Adrenal gland (tissue), 12 donors: Measurements from ENCODE around the gene TSPEAR. TPM values are rescaled to one million over a fixed set of nuclear protein-coding genes. Genes with fewer than 3 reads are reported as not detected.

ENCODE experiments used
- DNase-seq, 7 donors: peaks; one replicate each; pipeline ENCODE4 v3.0.0-alpha.2; 2019 to 2020
- H3K27ac ChIP-seq, 5 donors: fragments of 200-600 bp; sonication (generic) in 4 of 5; 1 replicate in 3 of 5; 2 replicates in 2 of 5; pipeline versions ENCODE4 v1.5.1 to v1.8.0; 2016 to 2020; ENCODE audit warnings: mild to moderate bottlenecking in 1 of 5
- H3K27me3 ChIP-seq: fragments of 200-600 bp; 2 replicates; pipeline ENCODE4 v1.8.0; 2021
- H3K36me3 ChIP-seq, 2 donors: fragments of 200-600 bp; replicated peaks in 1 of 2; 1 replicate in 1 of 2; 2 replicates in 1 of 2; pipeline versions ENCODE4 v1.5.1 to v1.8.0; 2018 to 2022
- H3K4me1 ChIP-seq, 2 donors: fragments of 200-600 bp; replicated peaks in 1 of 2; 1 replicate in 1 of 2; 2 replicates in 1 of 2; pipeline versions ENCODE4 v1.5.1 to v1.8.0; 2018 to 2021
- H3K4me3 ChIP-seq, 4 donors: fragments of 200-600 bp; sonication (generic) in 3 of 4; one replicate each; pipeline ENCODE4 v1.5.1; 2016 to 2018
- H3K9me3 ChIP-seq, 3 donors: fragments of 200-600 bp; sonication (generic) in 1 of 3; replicated peaks in 1 of 3; 1 replicate in 2 of 3; 2 replicates in 1 of 3; pipeline versions ENCODE4 v1.5.1 to v1.8.0; 2016 to 2021
- CTCF ChIP-seq, 6 experiments: fragments of 450-650 bp in 4 of 6; fragments of 200-600 bp in 2 of 6; sonication (generic) in 1 of 6; IDR thresholded peaks; 1 replicate in 5 of 6; 2 replicates in 1 of 6; pipeline versions ENCODE4 v1.5.1 to v1.8.0; 2016 to 2021; ENCODE audit warnings: antibody characterized with exemption in 6 of 6, mild to moderate bottlenecking in 2 of 6, moderate library complexity in 1 of 6
- POLR2A ChIP-seq, 2 donors: fragments of 450-650 bp; IDR thresholded peaks; one replicate each; pipeline ENCODE4 v1.6.1; 2017; ENCODE audit warnings: antibody characterized with exemption in 2 of 2, mild to moderate bottlenecking in 2 of 2, moderate library complexity in 1 of 2
- WGBS, 4 donors: extraction: QIAGEN DNeasy Blood & Tissue Kit in 2 of 4; methylation state at CpG; one replicate each; pipeline versions ENCODE4 v1.1.5 to v1.1.7; 2013 to 2017; 5-methylcytosine and 5-hydroxymethylcytosine counted together
- intact Hi-C, 2 donors: fragments of 100-400 bp; cut with DNase I; formaldehyde crosslinking; loops; one replicate each; pipeline versions ENCODE4 v1.14.1 to v1.15.0; 2022 to 2023
- polyA plus RNA-seq, 3 donors: library from polyadenylated mRNA; stranded (reverse); fragments of 200-250 nt in 2 of 3; fragments of 350-450 nt in 1 of 3; fragmentation: Illumina TruSeq in 1 of 3; extraction: RNeasy Lipid Tissue Mini Kit (QIAGEN cat#74804) in 1 of 3; gene quantifications; one replicate each; pipeline ENCODE4 v1.2.3, GENCODE V29; 2013 to 2014
- total RNA-seq, 9 donors: library from RNA; depleted of rRNA in 4 of 9; stranded (reverse); fragments of >200 nt in 4 of 9; fragments of 120-200 nt in 1 of 9; fragmentation: NEBNext Ultra II Directional in 1 of 9; extraction: Animal tissue kit (Norgen Biotek cat#: 25700) in 1 of 9; gene quantifications; one replicate each; pipeline versions ENCODE4 v1.1.0 to v1.2.4, GENCODE V29; 2013 to 2023
- donor health status: healthy with polysubstance abuse.
- donor health status: Bipolar disorder and iron deficiency.
- donor health status: DM: yes; HTN: yes; CAD: no.
- donor health status: DM: no; HTN: no; CAD: no.
- donor health status: DM: no; HTN: no; CAD: no.
- donor health status: DM: yes; HTN: yes; CAD: no.

TSPEAR gene
- total and polyA plus RNA-seq, 12 donors, result not detected

- WGBS, 4 donors, result 74 to 89% (median 85%) methylated on average over 6 to 13 of the region's 13 CpGs
- no peak for DNase-seq
- intact Hi-C loops, result no loop called here
Observed at GRCh38 chr21:44516342-44516741, 195.0 kb downstream of the TSPEAR start.

GRCh38 chr21:44515359-44516165 lies 195.8 kb downstream of the TSPEAR start:
- Histone ChIP-seq H3K27me3 (no peaks in the 10 kb centered on the region), H3K4me3 (no peak overlapping the region), H3K27ac (no peak overlapping the region), H3K4me1 (no peaks in the 10 kb centered on the region), H3K36me3 (no peaks in the 10 kb centered on the region), H3K9me3 (no peaks in the 10 kb centered on the region)
- 77 to 85% (median 83%) methylated on average over 19 to 32 of the region's 32 CpGs for WGBS, 4 donors
- no peak for TF ChIP-seq POLR2A (IDR thresholded peaks at IDR 0.05)
- no peak for TF ChIP-seq CTCF (IDR thresholded peaks at IDR 0.05)
- DNase-seq, result no peak
- intact Hi-C loops, result no loop called here

More at GRCh38 chr21:44516342-44516741, 195.0 kb downstream of the TSPEAR start:
- Histone ChIP-seq H3K4me3 (no peak overlapping the region), H3K27ac (no peak overlapping the region), H3K9me3 (no peaks in the 10 kb centered on the region), H3K36me3 (no peaks in the 10 kb centered on the region), H3K4me1 (no peaks in the 10 kb centered on the region), H3K27me3 (no peaks in the 10 kb centered on the region)
- no peak for TF ChIP-seq POLR2A (IDR thresholded peaks at IDR 0.05)
- no peak for TF ChIP-seq CTCF (IDR thresholded peaks at IDR 0.05)

GRCh38 chr21:44514746-44515358 lies 196.5 kb downstream of the TSPEAR start:
- TF ChIP-seq POLR2A (IDR thresholded peaks at IDR 0.05), result no peak
- no peak for TF ChIP-seq CTCF (IDR thresholded peaks at IDR 0.05)
- intact Hi-C loops, result loop anchor here (5.0 kb wide), 1 partner anchor 277 kb away; no protein-coding TSS in a partner anchor
- Histone ChIP-seq H3K9me3 (no peaks in the 10 kb centered on the region), H3K27me3 (peaks cover 3% of the 10 kb centered on the region), H3K4me3 (no peak overlapping the region), H3K27ac (no peak overlapping the region), H3K4me1 (no peaks in the 10 kb centered on the region), H3K36me3 (no peaks in the 10 kb centered on the region)
- DNase-seq, result no peak
- WGBS, 4 donors, result 64 to 79% (median 71%) methylated on average over 10 to 11 of the region's 11 CpGs

DNA sequence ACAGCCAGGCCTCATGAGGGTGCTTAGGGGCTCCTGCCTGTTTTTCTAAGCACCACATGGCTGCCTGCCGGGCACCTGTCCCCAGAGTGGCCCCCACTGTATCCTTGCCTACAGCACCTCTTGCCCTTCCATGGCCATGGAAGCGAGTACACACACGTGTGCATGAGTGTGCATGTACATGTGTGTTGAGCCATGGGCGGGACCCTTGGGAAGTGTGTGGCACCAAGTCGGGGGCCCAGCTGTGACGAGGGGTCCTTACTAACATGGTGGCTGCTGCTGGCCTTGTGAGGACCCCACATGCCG lies 197.2 kb downstream of the TSPEAR start:
- Histone ChIP-seq H3K27me3 (peaks cover 8% of the 10 kb centered on the region), H3K36me3 (no peaks in the 10 kb centered on the region), H3K4me3 (no peak overlapping the region), H3K4me1 (no peaks in the 10 kb centered on the region), H3K27ac (no peak overlapping the region), H3K9me3 (no peaks in the 10 kb centered on the region)
- no peak for DNase-seq
- TF ChIP-seq CTCF (IDR thresholded peaks at IDR 0.05) (no peak), POLR2A (IDR thresholded peaks at IDR 0.05) (no peak)
- intact Hi-C loops, result loop anchor here (5.0 kb wide), 1 partner anchor 278 kb away; no protein-coding TSS in a partner anchor
- WGBS, 4 donors, result 75 to 88% (median 82%) methylated on average over 7 of the region's 7 CpGs; no CpG with 5 or more reads in 1 of the 4 donors
